GM12892 (cell line): Measurements from ENCODE around the gene PRKCQ.
"Not testable (repeated sequence)": the region's sequence is repeated elsewhere in the genome, so short reads cannot be mapped to it uniquely, and the experiment has no call there.

Source experiments
- DNase-seq: peaks from one replicate; pipeline ENCODE4 v3.0.0; 2011; ENCODE audit not compliant: insufficient read length
- FAIRE-seq: peaks from 2 replicates; lab custom pipeline; 2011; peaks lifted over from hg19 to GRCh38; lab: Jason Lieb, UNC
- POLR2A ChIP-seq: IDR thresholded peaks from 2 replicates; pipeline ENCODE4 v1.6.1; 2011; ENCODE audit warnings: low read depth, low read length, control low read depth
- POLR2AphosphoS5 ChIP-seq: IDR thresholded peaks from 2 replicates; pipeline ENCODE4 v1.6.1; 2011; ENCODE audit warnings: low read depth, low read length, control low read depth
- TAF1 ChIP-seq: IDR thresholded peaks from 2 replicates; pipeline ENCODE4 v1.6.1; 2011; ENCODE audit warnings: low read depth, mild to moderate bottlenecking, control low read depth, low read length, borderline replicate concordance

PRKCQ gene

DNA sequence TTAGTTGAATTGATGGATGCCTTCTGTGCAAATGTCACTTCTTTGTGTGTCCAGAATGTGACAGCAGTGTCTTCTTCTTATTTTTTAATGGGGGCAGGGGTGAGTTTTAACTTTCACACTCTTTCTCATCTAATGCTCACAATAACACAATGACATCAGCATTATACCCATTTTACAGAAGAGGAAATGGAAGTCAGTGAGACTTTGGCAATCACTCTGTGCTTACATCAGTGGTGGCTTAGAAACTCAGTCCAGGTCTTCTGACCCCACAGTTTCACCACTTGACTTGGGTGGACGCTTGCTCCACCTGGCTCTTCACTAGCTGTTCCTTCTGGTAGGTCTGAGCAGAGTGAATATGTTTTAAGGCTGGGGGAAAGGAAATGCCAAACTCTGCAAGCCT lies 124.0 kb downstream of the PRKCQ start:
- TF ChIP-seq TAF1 (no peak), POLR2AphosphoS5 (no peak), POLR2A (no peak)
- FAIRE-seq (no peak), DNase-seq (no peak)

DNA sequence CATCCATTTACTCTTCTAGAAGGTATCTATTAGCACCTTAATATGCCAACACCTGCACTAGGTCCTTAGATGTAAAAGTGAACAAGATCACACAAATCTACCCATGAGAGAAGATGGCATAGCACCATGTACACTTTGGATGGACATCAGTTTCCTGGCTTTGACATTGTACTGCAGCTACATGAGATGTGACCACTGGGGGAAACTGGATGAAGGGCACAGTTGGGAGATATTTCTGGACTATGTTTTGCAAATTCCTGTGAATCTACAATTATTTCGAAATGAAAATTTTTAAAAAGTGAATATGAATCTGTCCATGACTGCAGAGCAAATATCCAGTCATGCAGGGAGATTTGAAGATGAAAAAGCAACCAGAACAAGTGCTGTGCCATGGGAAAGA lies 124.5 kb downstream of the PRKCQ start:
- no peak for TF ChIP-seq TAF1
- no peak for TF ChIP-seq POLR2AphosphoS5
- no peak for TF ChIP-seq POLR2A
- FAIRE-seq, result no peak
- no peak for DNase-seq

DNA sequence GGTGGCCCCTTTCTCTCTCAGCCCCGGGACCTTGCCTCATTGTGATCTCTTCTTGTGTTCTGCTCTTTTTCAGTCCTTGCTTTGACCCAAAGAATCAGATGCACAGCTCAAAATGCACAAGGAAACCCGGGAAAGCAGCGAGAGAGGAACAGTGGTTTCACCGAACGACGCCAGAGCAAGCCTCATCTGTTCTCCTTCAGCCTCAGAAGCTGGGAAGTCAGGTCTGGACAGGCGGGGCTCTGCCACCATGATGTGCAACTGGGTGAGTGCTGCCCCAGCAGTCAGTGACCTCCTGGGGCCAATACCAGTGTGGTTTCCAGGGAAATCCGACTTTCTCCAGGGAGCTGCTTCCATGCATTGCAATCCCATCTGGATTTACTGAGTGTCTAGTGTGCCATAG lies 133.4 kb downstream of the PRKCQ start:
- DNase-seq (no peak), FAIRE-seq (no peak)
- TF ChIP-seq POLR2A, result no peak
- no peak for TF ChIP-seq TAF1
- TF ChIP-seq POLR2AphosphoS5, result no peak

DNA sequence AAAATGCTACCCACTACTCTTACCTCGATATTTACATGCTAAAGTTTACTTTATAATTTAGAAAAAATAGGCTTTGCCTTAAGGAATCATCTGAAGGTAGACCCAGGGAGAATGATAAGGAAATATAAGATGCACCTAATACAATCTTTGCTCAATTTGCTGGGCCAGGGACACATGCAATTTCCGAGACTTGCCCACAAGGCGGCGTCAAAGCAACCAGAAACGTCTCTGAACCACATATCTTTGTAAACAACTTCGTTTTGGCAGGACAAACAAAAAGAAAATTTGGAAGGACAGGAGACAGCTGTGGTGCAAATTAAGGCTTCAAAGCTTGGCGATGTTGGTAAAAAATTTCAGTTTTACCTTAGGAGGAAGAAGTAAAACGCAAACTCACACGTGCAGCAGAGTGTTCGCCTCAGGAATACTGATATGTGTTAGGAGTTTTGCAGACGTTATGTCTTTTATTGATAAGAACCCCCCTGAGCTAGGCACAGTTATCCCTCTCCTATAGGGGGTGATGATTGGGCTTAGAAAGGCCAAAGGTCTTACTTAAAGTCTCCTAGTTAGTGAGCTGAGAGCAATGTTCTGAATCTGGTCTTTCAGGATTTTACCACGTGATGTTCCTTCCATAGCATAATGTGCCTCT lies 134.3 kb downstream of the PRKCQ start:
- DNase-seq, result no peak
- TF ChIP-seq POLR2A (no peak), TAF1 (no peak), POLR2AphosphoS5 (no peak)
- FAIRE-seq, result no peak

DNA sequence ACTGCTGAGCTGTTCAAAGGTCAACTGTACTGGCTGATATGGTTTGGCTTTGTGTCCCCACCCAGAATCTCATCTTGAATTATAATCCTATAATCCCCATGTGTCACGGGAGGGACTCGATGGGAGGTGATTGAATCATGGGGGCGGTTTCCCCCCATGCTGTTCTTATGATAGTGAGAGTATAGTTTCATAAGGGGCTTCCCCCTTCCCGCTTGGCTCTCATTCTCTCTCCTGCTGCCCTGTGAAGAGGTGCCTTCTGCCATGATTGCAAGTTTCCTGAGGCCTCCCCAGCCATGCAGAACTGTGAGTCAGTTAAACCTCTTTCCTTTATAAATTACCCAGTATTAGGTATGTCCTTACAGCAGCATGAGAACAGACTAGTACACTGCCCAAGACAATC lies 140.2 kb downstream of the PRKCQ start:
- not testable (repeated sequence) for FAIRE-seq, DNase-seq

DNA sequence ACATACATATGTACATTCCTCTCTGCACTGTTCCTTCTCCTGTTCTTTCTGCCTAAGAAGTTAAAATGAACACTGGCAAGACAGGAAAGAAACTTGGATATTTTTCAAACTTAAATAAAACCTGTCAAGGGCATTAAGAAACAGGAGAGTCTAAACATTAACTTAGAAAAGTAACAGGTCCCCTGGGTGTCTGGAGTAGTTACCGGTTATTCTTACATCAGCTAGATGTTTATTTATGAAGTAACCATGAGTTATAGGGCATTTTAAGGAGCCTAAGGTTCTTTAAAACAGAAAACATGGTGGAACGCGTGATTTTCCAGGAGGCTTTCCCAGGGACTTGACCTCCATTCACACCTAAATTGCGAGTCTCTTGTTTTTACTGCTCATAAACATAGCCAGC lies 148.2 kb downstream of the PRKCQ start:
- DNase-seq (no peak), FAIRE-seq (no peak)
- no peak for TF ChIP-seq POLR2A

DNA sequence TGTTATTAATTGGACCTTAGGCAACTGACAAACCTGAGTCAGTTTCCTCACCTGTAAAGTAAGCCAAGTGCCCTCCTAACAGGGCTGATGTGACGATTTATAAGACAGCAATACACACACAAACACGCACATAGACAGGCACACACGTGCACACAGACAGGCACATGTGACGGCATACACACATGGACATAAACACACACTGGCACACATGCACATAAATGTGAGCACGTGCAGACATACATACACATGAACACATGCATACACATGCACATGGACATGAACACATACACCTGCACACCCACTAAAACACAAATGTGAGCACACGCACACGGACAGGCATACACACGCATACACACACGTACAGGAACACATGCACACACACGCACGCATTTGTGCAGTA lies 148.9 kb downstream of the PRKCQ start:
- TF ChIP-seq TAF1 (no peak), POLR2AphosphoS5 (no peak), POLR2A (no peak)
- no peak for DNase-seq
- no peak for FAIRE-seq

DNA sequence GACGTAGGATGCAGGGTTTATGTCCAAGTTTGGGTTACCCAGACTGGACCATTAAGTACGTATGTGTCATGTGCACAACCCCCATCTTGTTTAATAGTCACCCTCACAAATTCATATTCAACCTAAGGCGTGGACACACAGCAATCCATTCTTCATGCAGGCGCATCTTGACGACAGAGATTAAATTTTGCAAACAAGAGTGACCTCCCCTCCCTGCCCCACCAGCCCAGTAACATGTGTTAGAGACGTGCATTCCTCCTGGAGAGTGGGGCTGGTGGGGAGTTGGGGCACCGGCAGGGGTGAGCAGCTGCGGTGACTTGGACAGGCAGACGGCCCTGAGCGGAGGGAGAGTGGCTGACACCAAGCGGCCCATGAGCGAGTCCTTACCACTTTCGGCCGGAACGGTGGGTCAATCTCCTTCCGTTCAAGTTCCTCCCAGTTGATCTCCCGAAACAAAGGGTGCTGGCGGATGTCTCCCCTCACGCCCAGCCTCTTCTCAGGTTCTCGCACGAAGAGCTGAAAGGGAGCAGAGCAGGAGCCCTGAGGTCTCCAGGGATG lies 149.6 kb downstream of the PRKCQ start:
- no peak for FAIRE-seq
- no peak for DNase-seq
- TF ChIP-seq POLR2A (no peak), POLR2AphosphoS5 (no peak)

DNA sequence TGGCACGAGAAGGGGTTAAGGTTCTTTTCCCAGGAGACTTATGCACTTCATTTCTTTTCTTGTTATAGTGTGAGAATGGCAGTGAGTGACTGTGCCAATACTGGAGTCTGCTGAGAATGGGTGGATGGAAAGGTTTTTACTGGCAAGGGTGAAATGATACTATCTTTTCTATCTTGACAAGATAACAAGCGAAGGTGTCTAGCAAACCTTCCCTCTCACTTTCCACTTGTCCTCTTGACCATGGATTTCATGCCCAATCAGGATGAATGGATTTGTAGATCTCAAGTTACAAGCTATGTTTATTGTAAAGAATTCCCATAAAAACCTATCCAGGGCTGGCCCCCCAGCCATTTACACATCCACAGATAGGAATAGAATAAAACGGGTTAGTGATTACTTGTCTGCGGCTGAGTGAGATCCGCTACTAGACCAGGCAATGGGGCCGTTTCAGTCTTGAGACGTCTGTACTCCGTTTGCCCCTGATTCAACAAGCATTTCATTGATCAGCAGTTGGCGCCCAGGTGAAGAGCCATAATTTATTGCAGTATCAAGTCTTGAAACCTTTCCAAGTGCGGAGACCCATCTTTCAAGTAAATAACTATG lies 152.6 kb downstream of the PRKCQ start:
- FAIRE-seq, result no peak
- no peak for DNase-seq
- TF ChIP-seq POLR2A, result no peak
- TF ChIP-seq POLR2AphosphoS5, result no peak
- TF ChIP-seq TAF1, result no peak

DNA sequence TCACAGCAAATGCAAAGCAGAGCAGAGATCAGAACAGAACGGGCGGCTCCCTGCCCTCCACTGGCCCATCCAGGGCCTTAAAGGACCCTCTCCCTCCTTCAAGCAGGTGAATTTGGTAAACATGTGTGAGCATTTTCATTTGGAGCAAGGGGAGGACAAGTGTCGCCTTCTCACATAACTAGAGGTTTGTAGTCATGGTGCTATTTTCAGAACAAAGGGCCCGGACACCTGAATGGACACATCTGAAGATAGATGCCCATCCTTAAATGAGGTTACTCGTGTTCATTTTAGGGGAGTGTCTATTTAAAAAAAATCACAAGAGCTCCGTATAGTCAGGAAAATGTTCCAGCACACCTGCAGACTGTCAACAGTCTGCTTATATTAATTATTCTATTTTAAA lies 153.8 kb downstream of the PRKCQ start:
- DNase-seq (no peak), FAIRE-seq (no peak)
- no peak for TF ChIP-seq POLR2A
- TF ChIP-seq TAF1, result no peak
- TF ChIP-seq POLR2AphosphoS5, result no peak

DNA sequence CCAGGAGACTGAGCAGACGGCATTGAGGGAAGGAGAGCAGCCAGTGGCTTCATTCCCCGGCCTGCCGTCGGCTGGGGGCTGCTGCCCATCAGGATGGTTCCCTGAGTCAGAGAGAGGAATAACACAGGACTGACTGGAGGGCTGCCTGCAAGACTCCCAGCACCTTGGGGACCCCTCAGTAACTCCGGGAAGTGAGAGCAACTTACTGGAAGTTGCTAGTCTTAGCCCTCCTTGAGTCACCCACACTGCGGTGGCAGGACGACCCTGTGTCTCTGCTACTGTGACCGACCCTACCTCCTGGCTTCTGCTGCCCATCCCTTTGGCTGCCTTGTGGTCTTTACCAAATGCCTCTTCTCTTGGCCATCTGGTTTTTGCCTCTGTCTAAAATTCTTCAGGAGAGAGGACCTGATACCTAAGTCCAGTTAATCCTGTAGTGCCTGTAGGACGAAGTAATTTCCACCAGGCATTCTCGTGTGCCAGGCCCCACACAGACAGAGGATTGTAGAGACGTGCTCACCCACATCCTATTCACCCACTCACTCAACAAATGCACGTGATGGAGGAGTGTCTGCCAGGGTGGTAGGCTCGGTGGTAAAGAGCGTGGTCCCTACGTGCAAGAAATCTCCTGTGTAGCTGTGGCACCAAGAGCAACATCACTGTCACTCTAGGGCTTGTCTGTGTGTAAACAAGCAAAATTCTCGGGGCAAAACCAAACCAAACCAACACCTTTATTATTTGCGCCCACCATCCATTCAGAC lies 156.5 kb downstream of the PRKCQ start:
- FAIRE-seq (no peak), DNase-seq (no peak)
- no peak for TF ChIP-seq POLR2AphosphoS5

DNA sequence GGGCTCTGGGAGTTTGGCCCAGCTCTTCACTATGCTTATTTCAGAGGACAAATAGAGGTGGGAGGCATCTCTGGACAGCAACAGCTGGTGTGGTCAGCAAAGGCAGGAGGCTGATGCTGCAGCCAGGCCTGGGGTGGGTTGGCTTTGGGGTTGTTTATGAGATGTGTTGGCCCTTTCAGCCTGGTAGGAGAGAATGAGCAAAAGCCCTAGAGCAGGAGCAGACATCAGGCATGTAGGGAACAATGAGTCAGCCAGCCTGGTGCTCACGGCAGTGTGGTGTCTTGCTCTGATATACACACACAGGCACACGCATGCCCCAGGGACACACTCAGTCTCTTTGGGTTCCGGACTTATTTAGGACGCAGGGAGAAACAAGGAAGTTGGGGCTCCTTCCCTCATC lies 157.1 kb downstream of the PRKCQ start:
- DNase-seq (no peak), FAIRE-seq (no peak)
- TF ChIP-seq POLR2A (no peak), TAF1 (no peak), POLR2AphosphoS5 (no peak)
